GM19463 (cell line): Measurements from ENCODE around the gene BARD1.
"Not testable (repeated sequence)": the region's sequence is repeated elsewhere in the genome, so short reads cannot be mapped to it uniquely, and the experiment has no call there.

Experiments
- ATAC-seq: cut with Tn5 transposase; IDR thresholded peaks from one replicate; pipeline ENCODE4 v1.9.1; 2021; ENCODE audit warnings: mild to moderate bottlenecking, moderate library complexity; ENCODE audit not compliant: unreplicated experiment

Gene BARD1

GRCh38 chr2:214808981-214809750 lies at the start of gene BARD1:
TSS of gene BARD1 (minus strand) at chr2:214809683. CDS start at chr2:214809569, 114 bp downstream.
- peak; percentile 21 for ATAC-seq

GRCh38 chr2:214856137-214856536 lies 46.7 kb upstream of the BARD1 start:
- ATAC-seq = no peak

DNA sequence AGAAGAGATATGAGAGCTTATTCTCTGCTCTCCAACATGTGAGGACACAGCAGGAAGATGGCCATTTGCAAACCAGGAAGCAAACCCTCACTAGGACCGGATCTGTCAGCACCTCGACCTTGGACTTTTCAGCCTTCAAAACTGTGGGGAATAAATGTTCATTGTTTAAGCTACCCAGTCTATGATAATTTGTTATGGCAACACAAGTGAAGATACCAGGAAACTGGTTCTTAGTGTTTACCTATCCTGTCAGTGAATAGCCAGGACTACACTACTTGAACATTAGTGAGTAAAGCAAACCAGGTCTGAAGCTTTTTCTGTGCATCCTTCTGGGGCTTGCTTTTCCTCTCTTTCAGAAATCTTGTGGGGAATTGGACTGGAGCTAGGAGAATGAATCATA lies 44.4 kb upstream of the BARD1 start:
- ATAC-seq = no peak

DNA sequence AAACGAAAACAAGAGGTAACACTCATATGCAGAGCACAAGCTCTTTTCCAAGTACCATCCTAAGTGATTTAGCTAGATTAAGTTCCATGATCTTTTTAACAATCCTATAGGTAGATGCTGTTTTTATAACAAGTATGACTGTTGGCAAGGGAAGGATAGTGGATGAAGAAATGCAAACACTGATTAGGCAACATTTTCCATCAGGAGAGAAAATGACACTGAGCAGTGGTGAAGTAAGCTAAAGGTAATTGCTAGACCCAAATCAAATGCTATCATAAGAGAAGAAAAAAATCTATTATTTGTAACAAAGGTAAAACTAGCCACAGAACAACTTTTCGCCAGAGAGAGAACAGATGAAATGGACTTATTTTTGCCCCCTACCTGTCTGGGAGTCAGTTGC lies 34.3 kb upstream of the BARD1 start:
- ATAC-seq = no peak

DNA sequence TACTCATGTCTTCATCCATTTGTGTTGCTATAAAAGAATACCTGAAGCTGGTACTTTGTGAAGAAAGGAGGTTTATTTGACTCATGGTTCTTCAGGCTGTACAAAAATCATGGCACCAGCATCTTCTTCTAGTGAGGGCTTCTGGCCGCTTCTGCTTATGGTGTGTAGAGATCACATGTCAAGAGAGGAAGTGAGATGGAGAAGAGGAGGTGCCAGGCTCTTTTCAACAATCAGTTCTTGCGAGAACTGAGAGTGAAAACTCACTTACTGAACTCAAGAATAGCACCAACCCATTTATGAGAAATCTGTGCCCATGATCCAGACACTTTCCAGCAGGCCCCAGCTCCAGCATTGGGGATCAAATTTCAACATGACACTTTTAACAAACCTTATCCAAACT lies 30.0 kb upstream of the BARD1 start:
- no peak for ATAC-seq

DNA sequence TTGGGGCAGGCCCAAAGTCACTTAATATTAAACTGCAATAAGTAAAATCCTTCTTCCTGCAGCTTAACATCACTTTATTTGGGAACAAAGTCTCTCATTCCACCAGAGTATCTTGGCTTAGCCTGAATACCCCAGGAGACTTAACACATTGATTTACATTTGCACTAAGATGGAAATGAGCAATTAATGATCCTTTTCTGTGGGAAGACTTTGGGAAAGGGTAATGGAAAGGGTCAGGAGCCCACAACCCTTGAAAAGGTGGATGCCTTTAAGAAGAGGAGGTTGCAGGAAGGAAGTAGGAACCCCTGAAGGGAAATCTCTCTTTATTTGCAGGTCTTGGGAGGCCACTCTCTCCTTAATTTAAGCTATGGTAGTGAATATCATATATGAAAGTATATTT lies 28.0 kb upstream of the BARD1 start:
- ATAC-seq = no peak

DNA sequence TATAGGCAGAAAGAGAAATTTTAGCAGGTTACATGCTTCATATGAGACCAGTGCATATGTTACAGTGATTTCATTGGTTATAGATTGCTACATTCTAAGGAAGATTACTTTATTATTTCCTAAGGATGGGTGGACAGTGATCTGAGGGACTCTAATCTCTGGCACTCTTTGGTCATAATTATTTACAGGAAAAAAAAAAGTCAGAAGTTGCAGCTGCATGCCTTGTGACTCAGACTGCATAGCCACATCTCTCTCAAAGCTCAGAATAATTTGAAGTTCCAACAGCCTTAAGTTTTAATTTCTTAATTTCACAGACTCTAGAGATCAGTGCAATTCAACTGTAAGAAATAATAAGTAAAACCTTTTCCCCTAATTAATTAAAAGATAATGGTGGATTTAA lies 27.1 kb upstream of the BARD1 start:
- no peak for ATAC-seq

GRCh38 chr2:214830794-214831346 lies 21.4 kb upstream of the BARD1 start:
- ATAC-seq = no peak

GRCh38 chr2:214816008-214816533 lies 6.6 kb upstream of the BARD1 start:
- no peak for ATAC-seq

DNA sequence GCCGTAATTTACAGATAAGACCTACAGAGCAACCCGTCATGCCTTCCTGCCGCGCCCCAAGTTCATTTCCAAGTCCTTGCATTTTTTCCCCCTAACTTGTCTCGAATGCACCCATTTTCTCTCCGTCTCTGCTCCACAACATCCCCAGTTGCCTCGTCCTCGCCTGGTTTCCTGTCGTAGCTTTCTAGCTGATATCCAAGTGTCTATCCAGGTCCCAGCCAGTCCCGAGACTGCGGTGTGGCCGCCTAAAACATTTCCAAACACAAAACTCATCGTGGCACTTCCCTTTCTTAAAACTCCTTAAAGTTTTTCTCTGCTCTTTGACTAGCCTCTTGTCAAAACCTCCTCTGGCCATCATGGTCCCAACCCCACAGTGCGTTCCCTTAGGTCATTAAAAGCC lies 1.2 kb upstream of the BARD1 start:
- ATAC-seq = no peak

DNA sequence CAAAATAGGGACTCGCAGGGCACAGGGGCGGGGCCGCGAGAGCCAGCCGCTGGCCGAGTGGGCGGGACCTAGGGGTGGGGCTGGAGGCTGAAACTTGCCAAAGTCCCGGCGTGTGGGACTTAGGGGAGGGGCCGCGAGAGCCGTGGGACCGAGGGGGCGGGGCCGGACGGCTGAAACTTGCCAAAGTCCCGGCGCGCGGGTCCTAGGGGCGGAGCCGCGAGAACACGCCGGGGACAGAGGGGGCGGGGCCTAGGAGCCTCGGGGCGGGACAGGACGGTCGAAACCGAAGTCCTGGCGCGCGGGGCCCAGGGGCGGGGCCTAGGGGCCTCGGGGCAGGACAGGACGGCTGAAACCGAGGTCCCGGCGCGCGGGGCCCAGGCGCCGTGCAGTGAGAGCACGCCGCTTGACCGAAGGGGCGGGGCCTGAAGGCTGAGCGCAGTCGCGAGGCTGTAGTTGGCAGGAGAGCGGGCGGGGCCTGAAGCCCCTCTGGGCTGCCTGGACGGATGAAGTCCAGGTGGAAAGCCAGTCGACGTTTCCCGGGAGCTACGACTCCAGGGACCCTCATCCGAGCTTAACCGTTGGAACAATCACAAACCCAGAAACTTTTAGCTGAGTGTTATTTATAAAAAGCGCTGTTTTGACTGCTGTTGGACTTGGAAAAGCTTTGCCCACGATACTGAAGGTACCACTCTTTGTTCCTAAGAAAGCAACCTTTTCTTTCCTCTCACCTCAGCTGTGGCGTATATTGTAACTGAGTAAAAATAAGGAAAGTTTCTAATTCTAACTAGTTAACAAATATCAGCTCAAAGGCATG lies 475 bp upstream of the BARD1 start:
- peak; percentile 82 for ATAC-seq

DNA sequence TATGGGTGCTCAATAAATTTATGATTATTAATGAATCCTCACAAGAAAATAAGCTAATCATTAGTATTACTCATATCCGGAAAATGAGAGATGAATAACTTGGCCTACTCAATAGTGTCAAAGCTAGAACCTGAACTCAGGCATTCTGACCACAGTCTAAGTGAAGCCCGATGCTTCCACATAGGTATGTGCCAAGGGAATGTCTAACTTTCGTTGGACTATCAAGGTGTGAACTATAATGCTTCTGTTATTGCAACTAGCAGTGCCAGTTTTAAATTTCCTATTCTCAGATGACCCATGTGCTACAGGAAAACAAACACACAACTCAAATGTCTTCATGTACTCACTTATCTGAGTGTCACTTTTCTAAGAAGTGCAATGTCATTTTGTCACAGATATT lies 1.8 kb downstream of the BARD1 start:
- ATAC-seq = no peak

DNA sequence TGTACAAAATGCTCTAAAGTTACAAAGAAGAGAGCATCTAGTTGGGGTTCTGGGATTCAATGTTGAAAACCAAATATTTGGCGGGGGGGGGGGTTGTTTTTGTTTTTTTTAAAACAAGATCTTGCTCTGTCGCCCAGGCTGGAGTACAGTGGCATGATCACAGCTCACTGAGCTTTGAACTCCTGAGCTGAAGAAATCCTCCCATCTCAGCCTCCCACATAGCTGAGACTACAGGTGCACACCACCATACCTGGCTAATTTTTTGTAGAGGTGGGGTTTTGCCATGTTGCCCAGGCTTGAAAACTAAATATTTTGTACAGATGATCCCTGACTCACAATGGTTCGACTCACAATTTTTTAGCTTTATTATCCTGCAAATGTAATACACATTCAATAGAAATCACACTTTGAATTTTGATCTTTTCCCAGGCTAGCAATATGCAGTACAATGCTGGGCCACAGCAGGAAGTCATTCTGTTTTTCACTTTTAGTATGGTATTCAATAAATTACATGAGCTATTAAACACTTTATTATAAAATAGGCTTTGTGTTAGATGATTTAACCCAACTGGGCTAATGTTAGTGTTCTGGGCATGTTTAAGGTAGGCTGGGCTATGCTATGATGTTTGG lies 7.6 kb downstream of the BARD1 start:
- ATAC-seq = no peak

GRCh38 chr2:214801068-214801467 lies 8.4 kb downstream of the BARD1 start:
- no peak for ATAC-seq

- ATAC-seq = no peak
Observed at GRCh38 chr2:214800180-214800579, 9.3 kb downstream of the BARD1 start.

GRCh38 chr2:214796911-214797310 lies 12.6 kb downstream of the BARD1 start:
- no peak for ATAC-seq

DNA sequence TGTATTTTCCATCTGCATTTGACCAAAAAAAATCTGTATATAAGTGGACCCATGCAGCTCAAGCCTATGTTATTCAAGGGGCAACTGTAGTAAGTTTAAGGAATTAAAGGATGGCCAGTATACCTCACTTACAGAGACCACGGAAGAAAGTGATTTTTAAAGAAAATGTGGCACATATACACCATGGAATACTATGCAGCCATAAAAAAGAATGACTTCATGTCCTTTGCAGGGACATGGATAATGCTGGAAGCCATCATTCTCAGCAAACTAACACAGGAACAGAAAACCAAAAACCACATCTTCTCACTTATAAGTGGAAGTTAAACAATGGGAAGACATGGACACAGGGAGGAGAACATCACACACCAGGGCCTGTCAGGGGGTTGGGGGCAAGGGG lies 26.3 kb downstream of the BARD1 start:
- not testable (repeated sequence) for ATAC-seq

- ATAC-seq = no peak
Observed at GRCh38 chr2:214782671-214783070, 26.8 kb downstream of the BARD1 start.

- no peak for ATAC-seq
Observed at GRCh38 chr2:214781226-214781625, 28.3 kb downstream of the BARD1 start.

DNA sequence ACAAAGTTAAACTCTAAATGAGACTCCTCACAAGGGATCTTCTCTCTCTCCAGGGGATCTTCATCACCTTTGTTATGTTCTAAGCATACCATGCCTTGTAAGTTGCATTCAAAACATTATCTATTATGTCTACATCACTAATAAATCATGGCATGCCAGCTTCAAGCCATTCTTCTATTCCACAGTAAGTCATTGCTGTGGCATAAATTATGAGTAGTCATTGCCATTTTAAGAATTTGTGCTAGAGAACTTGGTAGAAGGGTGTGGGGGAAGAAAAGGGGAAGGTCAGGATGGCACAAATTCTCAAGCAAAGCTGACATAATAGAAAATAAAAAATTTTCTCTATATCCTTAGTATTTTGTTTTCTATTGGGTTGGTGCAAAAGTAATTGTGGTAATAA lies 33.5 kb downstream of the BARD1 start:
- ATAC-seq = no peak

- ATAC-seq = no peak
Observed at GRCh38 chr2:214774108-214774507, 35.4 kb downstream of the BARD1 start.
